ENCODE data around the gene TBC1D7. TPM values are rescaled to one million over a fixed set of nuclear protein-coding genes. Genes with fewer than 3 reads are reported as not detected.

TBC1D7 gene
- total and polyA plus RNA-seq, 10 of the 15 experiments (the other 5 are each of a cell fraction or from before 2014, with no cell fraction given): 20.1 to 65.9 (median 31.3) TPM

- ChIA-PET POLR2A (interaction anchor here (1.1 to 1.8 kb wide), 7 partner anchors 16 to 237 kb away, joined by 3 to 8 read pairs (median 5); no protein-coding TSS in a partner anchor), SMC1A (ENCODE audit: uncharacterized antibody, unreplicated experiment) (interaction anchor here (0.8 to 5.6 kb wide), 32 partner anchors 10 to 1049 kb away, joined by 3 to 72 read pairs (median 6); partner anchors contain the start of genes SIRT5 and TBC1D7), CTCF (interaction anchor here (0.6 to 4.2 kb wide), 36 partner anchors 9 to 729 kb away, joined by 3 to 52 read pairs (median 5); partner anchors contain the start of genes NOL7, SIRT5 and TBC1D7), RAD21 (ENCODE audit: unreplicated experiment) (interaction anchor here (0.6 to 4.4 kb wide), 33 partner anchors 8 to 1908 kb away, joined by 3 to 54 read pairs (median 5); partner anchors contain the start of genes JARID2, NOL7 and SIRT5)
- no peak overlapping the region for H3K4me2 ChIP-seq (ENCODE audit: control insufficient read depth, insufficient read depth)
- H3K27me3 ChIP-seq (replicated peaks in 1 of 2; ENCODE audit: control insufficient read depth in 2 of 2, insufficient read depth in 2 of 2, low read length in 1 of 2): no peaks in the 10 kb centered on the region
- no peaks in the 10 kb centered on the region for H3K36me3 ChIP-seq (ENCODE audit: control insufficient read depth in 2 of 2, insufficient read depth in 2 of 2, low read length in 1 of 2)
- peak; percentile 24; the same call in 1 of the 2 replicates for TF ChIP-seq RUNX3 (IDR thresholded peaks at IDR 0.05; ENCODE audit: low read length)
- no peak for TF ChIP-seq RELB (IDR thresholded peaks at IDR 0.05; ENCODE audit: low read depth)
- no peaks in the 10 kb centered on the region; the same call in 1 of the 3 replicates for H3K9me3 ChIP-seq (replicated peaks; ENCODE audit: control insufficient read depth, insufficient read depth, low read length)
- no TSS peak for BruUV-seq (replicated peaks)
- peak overlapping the region; percentile 53 for H2AFZ ChIP-seq (ENCODE audit: control insufficient read depth, low read depth, low read length)
- H4K20me1 ChIP-seq (ENCODE audit: control insufficient read depth, insufficient read depth): no peaks in the 10 kb centered on the region
- in situ Hi-C loops (cut with MboI): no loop called here
- no peaks in the 10 kb centered on the region for H3K79me2 ChIP-seq (ENCODE audit: control insufficient read depth, insufficient read depth, low read length)
- WGBS (ENCODE audit: insufficient coverage, insufficient replicate concordance, low lambda C conversion rate, missing lambda C conversion rate): 85% methylated on average over 5 of the region's 5 CpGs
- DNase-seq (ENCODE audit: low read depth, low spot score): no peak
- no peak overlapping the region for H3K9ac ChIP-seq (ENCODE audit: control insufficient read depth, insufficient read depth, low read length)
- no peak for FAIRE-seq
- H3K4me1 ChIP-seq (ENCODE audit: control insufficient read depth, insufficient read depth, low read length): peaks cover 15% of the 10 kb centered on the region; the same call in 1 of the 2 replicates
- peak overlapping the region; percentile 24 for H3K27ac ChIP-seq (ENCODE audit: control insufficient read depth, insufficient read depth)
- H3K4me3 ChIP-seq: no peak overlapping the region
- intact Hi-C loops (cut with micrococcal nuclease; ENCODE audit: unreplicated experiment): loop anchor here (5.0 kb wide), 1 partner anchor 149 kb away; the partner anchor contains the start of gene GFOD1
- peak; percentile 43; the same call in 2 of the 3 replicates for ATAC-seq
Observed at GRCh38 chr6:13338038-13338437, 9.7 kb upstream of the TBC1D7 start.

GRCh38 chr6:13336553-13336952 lies 8.2 kb upstream of the TBC1D7 start:
- Histone ChIP-seq H3K9me3 (replicated peaks; ENCODE audit: control insufficient read depth, insufficient read depth, low read length) (no peaks in the 10 kb centered on the region; the same call in 1 of the 3 replicates), H4K20me1 (ENCODE audit: control insufficient read depth, insufficient read depth) (no peaks in the 10 kb centered on the region), H3K27me3 (replicated peaks in 1 of 2; ENCODE audit: control insufficient read depth in 2 of 2, insufficient read depth in 2 of 2, low read length in 1 of 2) (no peaks in the 10 kb centered on the region), H3K36me3 (ENCODE audit: control insufficient read depth in 2 of 2, insufficient read depth in 2 of 2, low read length in 1 of 2) (no peaks in the 10 kb centered on the region), H2AFZ (ENCODE audit: control insufficient read depth, low read depth, low read length) (peak overlapping the region; percentile 66), H3K79me2 (ENCODE audit: control insufficient read depth, insufficient read depth, low read length) (no peaks in the 10 kb centered on the region), H3K27ac (ENCODE audit: control insufficient read depth, insufficient read depth) (no peak overlapping the region), H3K9ac (ENCODE audit: control insufficient read depth, insufficient read depth, low read length) (no peak overlapping the region), H3K4me1 (ENCODE audit: control insufficient read depth, insufficient read depth, low read length) (peaks cover 15% of the 10 kb centered on the region; the same call in 1 of the 2 replicates), H3K4me3 (no peak overlapping the region), H3K4me2 (ENCODE audit: control insufficient read depth, insufficient read depth) (no peak overlapping the region)
- RAD21 ChIA-PET (ENCODE audit: unreplicated experiment): interaction anchor here (1.2 to 4.4 kb wide), 16 partner anchors 8 to 730 kb away, joined by 3 to 54 read pairs (median 11); partner anchors contain the start of genes NOL7, SIRT5 and TBC1D7
- CTCF ChIA-PET: interaction anchor here (0.7 to 4.2 kb wide), 23 partner anchors 13 to 412 kb away, joined by 3 to 52 read pairs (median 6); partner anchors contain the start of gene SIRT5
- POLR2A ChIA-PET: interaction anchor here (0.6 to 1.8 kb wide), 4 partner anchors 35 to 239 kb away, joined by 3 to 6 read pairs (median 4); no protein-coding TSS in a partner anchor
- ATAC-seq: peak; percentile 82
- in situ Hi-C loops (cut with MboI): no loop called here
- intact Hi-C loops (cut with micrococcal nuclease; ENCODE audit: unreplicated experiment): loop anchor here (1.0 to 5.0 kb wide), 7 partner anchors 38 to 279 kb away; partner anchors contain the start of genes GFOD1, NOL7 and SIRT5
- WGBS (ENCODE audit: insufficient coverage, insufficient replicate concordance, low lambda C conversion rate, missing lambda C conversion rate): 25% methylated on average over 11 of the region's 11 CpGs
- no TSS peak for BruUV-seq (replicated peaks)
- peak; percentile 90 for FAIRE-seq
- DNase-seq (ENCODE audit: low read depth, low spot score): no peak
- SMC1A ChIA-PET (ENCODE audit: uncharacterized antibody, unreplicated experiment): interaction anchor here (1.2 to 5.6 kb wide), 16 partner anchors 20 to 239 kb away, joined by 3 to 72 read pairs (median 24); partner anchors contain the start of gene SIRT5
- TF ChIP-seq SKIL (IDR thresholded peaks at IDR 0.05; ENCODE audit: low read depth, poor library complexity, severe bottlenecking): peak; percentile 41
- TF ChIP-seq ZNF24 (IDR thresholded peaks at IDR 0.05): 0 out of 2 replicates have a peak, but pooled peaks have one; percentile 35
- TF ChIP-seq EGR1 (IDR thresholded peaks at IDR 0.05; ENCODE audit: borderline replicate concordance in 1 of 2, low read depth in 2 of 2, low read length in 2 of 2): no peak
- peak; percentile 71; the same call in 1 of the 2 replicates for TF ChIP-seq YY1 (IDR thresholded peaks at IDR 0.05; ENCODE audit: low read depth, low read length)
- no peak for TF ChIP-seq ZBTB4 (CRISPR knock-in tag; IDR thresholded peaks at IDR 0.05)

All from GM12878 (cell line).